ENCODE data around the gene CCDC9B. TPM values are rescaled to one million over a fixed set of nuclear protein-coding genes. Genes with fewer than 3 reads are reported as not detected.
A peak's percentile ranks its signal among the peaks of the same experiment; 100 is the strongest.

CCDC9B gene
- total RNA-seq, 1 experiment from 2014 or later, result 1.4 TPM

DNA sequence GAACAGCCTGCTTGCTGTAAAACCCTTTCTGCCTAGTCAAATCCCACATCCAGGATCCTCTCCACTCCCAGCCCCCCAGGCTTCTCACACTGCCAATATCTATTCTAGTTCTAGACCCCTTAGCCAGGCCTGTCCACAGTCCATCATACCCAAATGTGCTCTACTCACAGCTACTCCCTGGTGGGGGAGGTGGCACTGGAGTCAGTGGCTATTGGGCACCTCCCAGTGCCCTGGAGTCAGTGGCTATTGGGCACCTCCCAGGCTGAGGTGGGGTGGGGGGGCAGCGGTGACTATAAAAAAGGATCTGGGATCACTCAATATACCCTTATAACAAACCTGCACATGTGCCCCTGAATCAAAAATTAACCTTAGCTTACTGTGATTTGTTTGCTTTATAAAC is 16.5 kb upstream of the CCDC9B start (continued):
- TF ChIP-seq ZNF263 (CRISPR knock-in tag; IDR thresholded peaks at IDR 0.05; ENCODE audit: low read depth) (no peak), ZNF121 (CRISPR knock-in tag; IDR thresholded peaks at IDR 0.05) (no peak), JAZF1 (CRISPR knock-in tag; IDR thresholded peaks at IDR 0.05) (no peak)
- TF ChIP-seq, protein P1, sequence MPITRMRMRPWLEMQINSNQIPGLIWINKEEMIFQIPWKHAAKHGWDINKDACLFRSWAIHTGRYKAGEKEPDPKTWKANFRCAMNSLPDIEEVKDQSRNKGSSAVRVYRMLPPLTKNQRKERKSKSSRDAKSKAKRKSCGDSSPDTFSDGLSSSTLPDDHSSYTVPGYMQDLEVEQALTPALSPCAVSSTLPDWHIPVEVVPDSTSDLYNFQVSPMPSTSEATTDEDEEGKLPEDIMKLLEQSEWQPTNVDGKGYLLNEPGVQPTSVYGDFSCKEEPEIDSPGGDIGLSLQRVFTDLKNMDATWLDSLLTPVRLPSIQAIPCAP (CRISPR knock-in tag; IDR thresholded peaks at IDR 0.05), result no peak

DNA sequence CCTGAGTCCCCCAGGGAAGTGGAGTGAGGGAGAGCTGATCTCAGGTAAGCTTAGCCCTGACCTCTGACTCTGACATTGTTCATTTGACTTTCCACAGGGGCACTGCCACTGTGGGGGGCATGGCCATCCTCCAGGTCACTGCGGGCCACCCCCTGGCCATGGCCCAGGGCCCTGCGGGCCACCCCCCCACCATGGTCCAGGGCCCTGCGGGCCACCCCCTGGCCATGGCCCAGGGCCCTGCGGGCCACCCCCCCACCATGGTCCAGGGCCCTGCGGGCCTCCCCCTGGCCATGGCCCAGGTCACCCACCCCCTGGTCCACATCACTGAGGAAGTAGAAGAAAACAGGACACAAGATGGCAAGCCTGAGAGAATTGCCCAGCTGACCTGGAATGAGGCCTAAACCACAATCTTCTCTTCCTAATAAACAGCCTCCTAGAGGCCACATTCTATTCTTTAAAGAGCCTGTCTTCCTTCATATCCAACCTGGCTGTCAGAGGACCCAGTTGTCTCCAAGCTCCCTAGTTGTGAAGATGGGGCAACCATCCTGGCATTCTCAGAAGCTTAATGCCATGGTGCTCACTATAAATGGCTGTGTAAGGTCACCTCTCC is 15.3 kb upstream of the CCDC9B start:
- Mint-ChIP-seq H3K27ac (no peak overlapping the region), H3K9me3 (no peaks in the 10 kb centered on the region), H3K4me1 (peaks cover 32% of the 10 kb centered on the region), H3K4me3 (no peak overlapping the region), H3K27me3 (ENCODE audit: low read depth) (peaks cover 27% of the 10 kb centered on the region), H3K36me3 (no peaks in the 10 kb centered on the region)
- TF ChIP-seq TCF7 (CRISPR knock-in tag; IDR thresholded peaks at IDR 0.05; ENCODE audit: low read depth), result no peak
- no peak for TF ChIP-seq TEAD4 (CRISPR knock-in tag; IDR thresholded peaks at IDR 0.05)
- TF ChIP-seq ZNF423 (CRISPR knock-in tag; IDR thresholded peaks at IDR 0.05), result no peak
- no peak for TF ChIP-seq SMAD3 (CRISPR knock-in tag; IDR thresholded peaks at IDR 0.05; ENCODE audit: borderline replicate concordance)
- TF ChIP-seq, protein P2, sequence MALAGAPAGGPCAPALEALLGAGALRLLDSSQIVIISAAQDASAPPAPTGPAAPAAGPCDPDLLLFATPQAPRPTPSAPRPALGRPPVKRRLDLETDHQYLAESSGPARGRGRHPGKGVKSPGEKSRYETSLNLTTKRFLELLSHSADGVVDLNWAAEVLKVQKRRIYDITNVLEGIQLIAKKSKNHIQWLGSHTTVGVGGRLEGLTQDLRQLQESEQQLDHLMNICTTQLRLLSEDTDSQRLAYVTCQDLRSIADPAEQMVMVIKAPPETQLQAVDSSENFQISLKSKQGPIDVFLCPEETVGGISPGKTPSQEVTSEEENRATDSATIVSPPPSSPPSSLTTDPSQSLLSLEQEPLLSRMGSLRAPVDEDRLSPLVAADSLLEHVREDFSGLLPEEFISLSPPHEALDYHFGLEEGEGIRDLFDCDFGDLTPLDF (CRISPR knock-in tag; IDR thresholded peaks at IDR 0.05), result no peak
- TF ChIP-seq SOX15 (CRISPR knock-in tag; IDR thresholded peaks at IDR 0.05), result no peak
- TF ChIP-seq, protein P3, sequence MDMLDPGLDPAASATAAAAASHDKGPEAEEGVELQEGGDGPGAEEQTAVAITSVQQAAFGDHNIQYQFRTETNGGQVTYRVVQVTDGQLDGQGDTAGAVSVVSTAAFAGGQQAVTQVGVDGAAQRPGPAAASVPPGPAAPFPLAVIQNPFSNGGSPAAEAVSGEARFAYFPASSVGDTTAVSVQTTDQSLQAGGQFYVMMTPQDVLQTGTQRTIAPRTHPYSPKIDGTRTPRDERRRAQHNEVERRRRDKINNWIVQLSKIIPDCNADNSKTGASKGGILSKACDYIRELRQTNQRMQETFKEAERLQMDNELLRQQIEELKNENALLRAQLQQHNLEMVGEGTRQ (CRISPR knock-in tag; IDR thresholded peaks at IDR 0.05), result no peak
- no peak for TF ChIP-seq FOXJ3 (CRISPR knock-in tag; IDR thresholded peaks at IDR 0.05; ENCODE audit: borderline replicate concordance)
- ATAC-seq, result no peak
- ChIA-PET CTCF (interaction anchor here (1.3 to 7.2 kb wide), 5 partner anchors 12 to 81 kb away, joined by 4 to 63 read pairs (median 12); partner anchors contain the start of gene CCDC9B), POLR2A (interaction anchor here (1.0 kb wide), 1 partner anchor 26 kb away, joined by 3 read pairs; the partner anchor contains the start of gene KNSTRN)
- DNase-seq (ENCODE audit: low spot score), result no peak

DNA sequence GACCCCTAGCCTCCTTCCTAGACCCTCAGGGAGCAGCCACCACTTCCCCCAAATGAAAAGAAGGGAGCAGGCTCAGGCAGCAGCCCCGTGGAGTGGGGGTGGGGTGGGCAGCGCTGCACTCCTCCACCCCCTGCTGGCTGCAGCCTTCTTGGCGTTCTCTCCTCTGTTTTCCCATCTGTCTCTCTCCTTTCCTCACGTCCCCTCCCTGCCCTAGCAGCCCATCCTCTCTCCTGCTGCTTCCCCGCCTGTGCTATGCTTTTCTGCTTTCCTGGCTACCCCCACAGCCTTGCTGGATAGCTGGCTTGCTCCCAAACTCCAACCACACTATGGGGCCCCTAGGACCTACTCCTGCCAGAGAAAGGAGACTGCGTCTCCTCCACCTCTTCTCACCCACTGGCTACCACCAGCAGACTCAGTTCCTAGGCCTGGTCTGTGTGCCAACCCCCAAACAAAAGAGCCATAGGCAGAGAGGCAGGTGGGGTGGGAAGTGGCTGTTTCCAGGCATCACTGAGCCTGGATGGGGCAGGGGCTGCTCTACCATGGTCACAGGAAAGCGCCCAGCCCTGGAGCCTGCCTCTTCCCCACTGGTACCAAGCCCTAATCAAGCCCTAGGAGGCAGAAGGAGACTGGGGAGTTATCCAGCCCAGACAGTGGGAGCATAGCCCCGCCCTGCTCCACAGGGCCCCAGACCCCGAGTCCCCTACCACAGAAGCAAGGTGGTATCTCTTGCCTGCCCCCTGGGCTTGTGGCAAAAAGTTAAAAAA is 13.9 kb upstream of the CCDC9B start:
- ATAC-seq, result peak; percentile 31
- no peak overlapping the region for H3K27ac Mint-ChIP-seq
- H3K27me3 Mint-ChIP-seq (ENCODE audit: low read depth), result peaks cover 25% of the 10 kb centered on the region
- DNase-seq (ENCODE audit: low spot score), result peak; percentile 61
- CTCF ChIA-PET, result interaction anchor here (0.9 to 7.2 kb wide), 10 partner anchors 11 to 80 kb away, joined by 3 to 63 read pairs (median 4); partner anchors contain the start of genes CCDC9B and PLCB2
- TF ChIP-seq SMAD4 (CRISPR knock-in tag; IDR thresholded peaks at IDR 0.05) (no peak), ZNF423 (CRISPR knock-in tag; IDR thresholded peaks at IDR 0.05) (peak; percentile 22; the same call in 1 of the 2 replicates)
- no peaks in the 10 kb centered on the region for H3K9me3 Mint-ChIP-seq
- H3K36me3 Mint-ChIP-seq, result no peaks in the 10 kb centered on the region
- peaks cover 32% of the 10 kb centered on the region for H3K4me1 Mint-ChIP-seq
- POLR2A ChIA-PET, result no interaction called here
- H3K4me3 Mint-ChIP-seq, result no peak overlapping the region; the same call in 1 of the 2 replicates

DNA sequence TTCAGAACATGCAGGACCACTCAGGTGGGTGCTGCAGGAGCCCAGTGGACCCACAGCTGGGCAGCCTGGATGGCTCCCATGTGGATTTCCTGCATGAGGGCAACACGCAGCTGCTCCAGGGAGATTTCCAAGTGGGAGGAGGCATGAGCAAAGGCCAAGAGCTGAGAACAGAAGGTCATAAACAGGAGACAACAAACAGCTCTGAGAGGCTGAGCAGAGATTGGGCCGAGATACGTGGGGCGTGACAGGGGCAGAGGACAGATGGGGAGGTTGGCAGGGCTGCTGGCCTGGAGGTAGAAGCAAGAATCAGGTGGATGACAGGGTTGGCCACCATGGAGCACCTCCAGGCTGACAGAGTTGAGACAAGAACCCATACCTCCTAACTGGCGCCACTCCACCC is 13.0 kb upstream of the CCDC9B start:
- H3K4me3 Mint-ChIP-seq, result no peak overlapping the region
- no peak overlapping the region for H3K27ac Mint-ChIP-seq
- POLR2A ChIA-PET, result no interaction called here
- H3K36me3 Mint-ChIP-seq, result no peaks in the 10 kb centered on the region
- no peak for ATAC-seq
- DNase-seq (ENCODE audit: low spot score), result no peak
- CTCF ChIA-PET, result interaction anchor here (0.9 to 7.2 kb wide), 8 partner anchors 10 to 31 kb away, joined by 3 to 63 read pairs (median 4); partner anchors contain the start of gene CCDC9B
- H3K9me3 Mint-ChIP-seq, result no peaks in the 10 kb centered on the region
- H3K4me1 Mint-ChIP-seq, result peaks cover 26% of the 10 kb centered on the region
- TF ChIP-seq, protein P4, sequence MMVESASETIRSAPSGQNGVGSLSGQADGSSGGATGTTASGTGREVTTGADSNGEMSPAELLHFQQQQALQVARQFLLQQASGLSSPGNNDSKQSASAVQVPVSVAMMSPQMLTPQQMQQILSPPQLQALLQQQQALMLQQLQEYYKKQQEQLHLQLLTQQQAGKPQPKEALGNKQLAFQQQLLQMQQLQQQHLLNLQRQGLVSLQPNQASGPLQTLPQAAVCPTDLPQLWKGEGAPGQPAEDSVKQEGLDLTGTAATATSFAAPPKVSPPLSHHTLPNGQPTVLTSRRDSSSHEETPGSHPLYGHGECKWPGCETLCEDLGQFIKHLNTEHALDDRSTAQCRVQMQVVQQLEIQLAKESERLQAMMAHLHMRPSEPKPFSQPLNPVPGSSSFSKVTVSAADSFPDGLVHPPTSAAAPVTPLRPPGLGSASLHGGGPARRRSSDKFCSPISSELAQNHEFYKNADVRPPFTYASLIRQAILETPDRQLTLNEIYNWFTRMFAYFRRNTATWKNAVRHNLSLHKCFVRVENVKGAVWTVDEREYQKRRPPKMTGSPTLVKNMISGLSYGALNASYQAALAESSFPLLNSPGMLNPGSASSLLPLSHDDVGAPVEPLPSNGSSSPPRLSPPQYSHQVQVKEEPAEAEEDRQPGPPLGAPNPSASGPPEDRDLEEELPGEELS (CRISPR knock-in tag; IDR thresholded peaks at IDR 0.05), result no peak
- H3K27me3 Mint-ChIP-seq (ENCODE audit: low read depth), result peaks cover 18% of the 10 kb centered on the region

Data from WTC11 (cell line).